Measurements from ENCODE around the gene SSBP4.
A peak's percentile ranks its signal among the peaks of the same experiment; 100 is the strongest.
"Not testable (repeated sequence)": the region's sequence is repeated elsewhere in the genome, so short reads cannot be mapped to it uniquely, and the experiment has no call there.

The SSBP4 gene

DNA sequence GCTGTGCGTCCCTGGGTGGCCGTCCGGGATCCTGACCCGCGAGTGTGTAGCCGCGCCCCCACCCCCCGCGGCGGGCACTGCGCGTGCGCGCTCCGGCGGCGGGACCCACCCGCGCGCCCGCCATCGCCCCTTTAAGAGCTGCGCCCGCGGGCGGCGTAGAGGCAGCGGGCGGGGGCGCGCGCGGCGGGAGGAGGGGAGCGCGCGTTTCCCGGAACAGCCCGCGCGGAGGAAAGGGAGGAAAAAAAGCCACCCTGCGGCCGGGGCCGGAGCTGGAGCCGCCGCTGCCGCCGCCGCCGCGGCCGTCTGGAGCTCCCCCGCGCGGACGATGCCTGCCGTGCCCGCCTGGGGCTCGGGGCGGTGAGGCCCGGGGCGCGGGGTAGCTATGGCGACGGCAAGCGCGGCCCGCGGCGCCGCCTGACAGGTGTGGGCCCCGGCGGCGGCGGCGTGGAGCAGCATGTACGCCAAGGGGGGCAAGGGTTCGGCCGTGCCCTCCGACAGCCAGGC lies at the start of gene SSBP4:
SSBP4 (plus strand) TSS at position 204 of the 504 bp plus-strand sequence; CDS start at position 455, 251 bp downstream.
- peak; percentile 75 to 84 for DNase-seq

- DNase-seq = no peak
Measured at GRCh38 chr19:18373407-18373891, 45.7 kb upstream of the SSBP4 start.

- DNase-seq = peak; percentile 62 to 84
Measured at GRCh38 chr19:18373892-18374629, 45.1 kb upstream of the SSBP4 start.

- DNase-seq = no peak
Measured at GRCh38 chr19:18377026-18377425, 42.2 kb upstream of the SSBP4 start.

GRCh38 chr19:18379803-18380747 lies 39.1 kb upstream of the SSBP4 start:
- peak in 1 of 2 donors; percentile 37 for DNase-seq

DNA sequence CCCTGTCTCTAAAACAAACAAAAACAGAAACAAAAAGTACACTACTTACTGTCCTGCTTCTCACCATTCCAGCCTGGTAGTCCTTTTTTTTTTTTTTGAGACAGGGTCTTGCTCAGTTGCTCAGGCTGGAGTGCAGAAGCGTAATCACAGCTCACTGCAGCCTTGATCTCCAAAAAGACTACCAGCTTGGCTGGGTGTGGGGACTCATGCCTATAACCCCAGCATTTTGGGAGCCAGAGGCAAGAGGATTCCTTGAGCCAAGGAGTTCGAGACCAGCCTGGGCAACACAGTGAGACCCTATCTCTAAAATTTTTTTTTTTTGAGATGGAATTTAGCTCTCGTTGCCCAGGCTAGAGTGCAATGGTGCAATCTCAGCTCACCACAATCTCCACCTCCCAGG lies 38.4 kb upstream of the SSBP4 start:
- no peak for DNase-seq

DNA sequence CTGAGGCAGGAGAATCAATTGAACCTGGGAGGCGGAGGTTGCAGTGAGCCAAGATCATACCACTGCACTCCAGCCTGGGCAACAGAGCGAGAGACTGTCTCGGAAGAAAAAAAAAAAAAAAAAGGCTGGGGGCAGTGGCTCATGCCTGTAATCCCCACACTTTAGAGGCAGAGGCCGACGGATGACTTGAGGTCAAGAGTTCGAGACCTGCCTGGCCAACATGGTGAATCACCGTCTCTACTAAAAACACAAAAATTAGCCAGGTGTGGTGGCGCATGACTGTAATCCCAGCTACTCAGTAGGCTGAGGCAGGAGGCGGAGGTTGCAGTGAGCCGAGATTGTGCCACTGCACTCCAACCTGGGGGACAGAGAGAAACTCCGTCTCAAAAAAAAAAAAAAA lies 35.6 kb upstream of the SSBP4 start:
- not testable (repeated sequence) for DNase-seq

DNA sequence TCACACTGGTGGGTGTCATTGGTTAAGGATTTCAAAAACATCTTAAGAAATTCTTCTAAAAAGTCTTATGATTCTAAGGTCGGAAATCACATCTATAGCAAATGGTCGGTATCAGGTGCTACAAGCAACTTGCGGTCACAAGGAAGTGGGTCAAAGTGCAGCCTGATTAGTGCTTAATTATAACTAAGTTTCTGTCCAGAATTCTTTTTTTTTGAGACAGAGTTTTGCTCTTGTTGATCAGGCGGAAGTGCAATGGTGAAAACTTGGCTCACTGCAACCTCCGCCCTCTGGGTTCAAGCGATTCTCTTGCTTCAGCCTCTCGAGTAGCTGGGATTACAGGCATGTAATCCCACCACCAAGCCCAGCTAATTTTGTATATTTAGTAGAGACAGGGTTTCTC lies 34.4 kb upstream of the SSBP4 start:
- no peak for DNase-seq

GRCh38 chr19:18385359-18385674 lies 33.9 kb upstream of the SSBP4 start:
- DNase-seq = no peak

- no peak for DNase-seq
Measured at GRCh38 chr19:18385675-18386542, 33.3 kb upstream of the SSBP4 start, which contains the start of gene GDF15. Gene GDF15, plus strand, starts transcription at chr19:18386158. Its CDS starts 32 bp downstream, at chr19:18386190.

- no peak for DNase-seq
Measured at GRCh38 chr19:18386543-18387271, 32.5 kb upstream of the SSBP4 start.

- DNase-seq = peak; percentile 83 to 87
Measured at GRCh38 chr19:18388100-18388959, 30.9 kb upstream of the SSBP4 start.

DNA sequence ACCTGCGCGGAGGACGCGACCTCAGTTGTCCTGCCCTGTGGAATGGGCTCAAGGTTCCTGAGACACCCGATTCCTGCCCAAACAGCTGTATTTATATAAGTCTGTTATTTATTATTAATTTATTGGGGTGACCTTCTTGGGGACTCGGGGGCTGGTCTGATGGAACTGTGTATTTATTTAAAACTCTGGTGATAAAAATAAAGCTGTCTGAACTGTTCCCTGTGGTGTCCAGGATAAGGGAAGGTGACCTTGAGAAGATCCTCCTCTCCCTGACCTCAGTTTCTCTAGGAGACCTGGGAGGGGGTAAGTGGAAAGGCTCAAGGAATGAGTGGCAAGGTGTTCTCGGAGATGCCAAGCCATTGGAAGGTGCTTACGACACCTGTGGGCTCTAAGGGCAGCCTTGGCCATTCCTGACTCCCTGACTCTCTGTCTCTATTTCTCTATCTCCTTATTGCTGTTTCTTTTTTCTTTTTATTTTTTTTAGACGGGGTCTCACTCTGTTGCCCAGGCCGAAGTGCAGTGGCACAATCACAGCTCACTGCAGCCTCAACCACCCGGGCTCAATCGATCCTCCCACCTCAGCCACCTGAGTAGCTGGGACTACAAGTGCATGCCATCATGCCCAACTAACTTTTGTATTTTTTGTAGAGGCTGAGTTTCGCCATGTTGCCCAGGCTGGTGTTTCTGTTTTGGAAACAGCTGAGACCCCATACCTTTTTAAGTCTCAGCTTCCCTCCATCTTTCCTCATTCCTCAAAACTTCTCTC lies 30.1 kb upstream of the SSBP4 start:
- no peak for DNase-seq

GRCh38 chr19:18389726-18390064 lies 29.5 kb upstream of the SSBP4 start:
- DNase-seq = no peak

- no peak for DNase-seq
Measured at GRCh38 chr19:18390065-18390907, 28.9 kb upstream of the SSBP4 start.

- no peak for DNase-seq
Measured at GRCh38 chr19:18391509-18392075, 27.6 kb upstream of the SSBP4 start.

GRCh38 chr19:18392417-18392816 lies 26.8 kb upstream of the SSBP4 start:
- peak; percentile 14 to 63 for DNase-seq

- DNase-seq = no peak
Measured at GRCh38 chr19:18392926-18393325, 26.3 kb upstream of the SSBP4 start.

- DNase-seq = peak in 1 of 2 donors; percentile 9
Measured at GRCh38 chr19:18393836-18394235, 25.4 kb upstream of the SSBP4 start.
